Ishikawa (cell line): Measurements from ENCODE around the gene MECP2.

Experiments
- MAX ChIP-seq: IDR thresholded peaks from 2 replicates; pipeline ENCODE4 v1.6.1; 2012
- RAD21 ChIP-seq: IDR thresholded peaks from 2 replicates; pipeline ENCODE4 v1.6.1; 2012; ENCODE audit warnings: low read depth
- USF1 ChIP-seq: IDR thresholded peaks from 2 replicates; pipeline ENCODE4 v1.6.1; 2012
- YY1 ChIP-seq: IDR thresholded peaks from 2 replicates; pipeline ENCODE4 v1.6.1; 2012; ENCODE audit warnings: low read depth

GRCh38 chrX:153989973-153990655 is 107.4 kb downstream of the MECP2 start:
- TF ChIP-seq YY1 (no peak), RAD21 (no peak), USF1 (no peak), MAX (no peak)
